DND-41 (cell line): ENCODE data around the gene AUTS2.

Source experiments
- ATAC-seq: fragments of 200-7000 bp; cut with Tn5 transposase; 3 replicates; pipeline ENCODE4 v1.9.1; 2021; ENCODE audit warnings: low read depth; ENCODE audit not compliant: insufficient read depth
- DNase-seq: peaks from one replicate; pipeline ENCODE4 v3.0.0-alpha.2; 2020
- H2AFZ ChIP-seq: 2 replicates; pipeline ENCODE4 v1.6.0; 2012; ENCODE audit warnings: low read depth, low read length
- H3K27ac ChIP-seq: 2 replicates; pipeline ENCODE4 v1.5.1; 2012; ENCODE audit warnings: low read length, inconsistent platforms
- H3K27me3 ChIP-seq: fragments of 200-600 bp; sonication (generic); 2 replicates; pipeline ENCODE4 v1.6.0; 2012; ENCODE audit warnings: low read length, mild to moderate bottlenecking, inconsistent platforms; ENCODE audit not compliant: insufficient read depth, poor library complexity
- H3K36me3 ChIP-seq: 2 replicates; pipeline ENCODE4 v1.5.1; 2012; ENCODE audit warnings: low read length, inconsistent platforms; ENCODE audit not compliant: insufficient read depth
- H3K4me1 ChIP-seq: 2 replicates; pipeline ENCODE4 v1.5.1; 2012; ENCODE audit warnings: mild to moderate bottlenecking, low read length; ENCODE audit not compliant: insufficient read depth
- H3K4me2 ChIP-seq: 2 replicates; pipeline ENCODE4 v1.6.0; 2012; ENCODE audit warnings: mild to moderate bottlenecking, moderate library complexity, low read length, inconsistent platforms; ENCODE audit not compliant: insufficient read depth
- H3K4me3 ChIP-seq, 2 experiments: fragments of 200-600 bp in 1 of 2; shearing (Covaris generic) in 1 of 2; 2 replicates each; pipeline ENCODE4 v1.5.1; 2012 to 2016; ENCODE audit warnings: inconsistent platforms in 2 of 2, low read length in 2 of 2, mild to moderate bottlenecking in 2 of 2, low read depth in 1 of 2, moderate library complexity in 1 of 2
- H3K79me2 ChIP-seq: 2 replicates; pipeline ENCODE4 v1.6.0; 2012; ENCODE audit warnings: low read length, inconsistent platforms; ENCODE audit not compliant: insufficient read depth
- H3K9ac ChIP-seq: 2 replicates; pipeline ENCODE4 v1.6.0; 2012; ENCODE audit warnings: low read depth, mild to moderate bottlenecking, inconsistent platforms, low read length, moderate library complexity
- H3K9me3 ChIP-seq: 2 replicates; pipeline ENCODE4 v1.5.1; 2012; ENCODE audit warnings: low read length, moderate library complexity, mild to moderate bottlenecking, inconsistent platforms; ENCODE audit not compliant: insufficient read depth, severe bottlenecking
- H4K20me1 ChIP-seq: 2 replicates; pipeline ENCODE4 v1.6.0; 2012; ENCODE audit warnings: low read length; ENCODE audit not compliant: insufficient read depth
- CTCF ChIP-seq: IDR thresholded peaks from 2 replicates; pipeline ENCODE4 v1.5.1; 2012; ENCODE audit warnings: borderline replicate concordance, low read length, moderate library complexity, mild to moderate bottlenecking; ENCODE audit not compliant: poor library complexity, severe bottlenecking; ENCODE audit errors: extremely low read depth
- EZH2 ChIP-seq: IDR thresholded peaks from 3 replicates; pipeline ENCODE4 v1.6.1; 2012; ENCODE audit warnings: borderline replicate concordance, low read depth, mild to moderate bottlenecking, moderate library complexity, low read length, inconsistent platforms; ENCODE audit not compliant: severe bottlenecking

AUTS2 gene

DNA sequence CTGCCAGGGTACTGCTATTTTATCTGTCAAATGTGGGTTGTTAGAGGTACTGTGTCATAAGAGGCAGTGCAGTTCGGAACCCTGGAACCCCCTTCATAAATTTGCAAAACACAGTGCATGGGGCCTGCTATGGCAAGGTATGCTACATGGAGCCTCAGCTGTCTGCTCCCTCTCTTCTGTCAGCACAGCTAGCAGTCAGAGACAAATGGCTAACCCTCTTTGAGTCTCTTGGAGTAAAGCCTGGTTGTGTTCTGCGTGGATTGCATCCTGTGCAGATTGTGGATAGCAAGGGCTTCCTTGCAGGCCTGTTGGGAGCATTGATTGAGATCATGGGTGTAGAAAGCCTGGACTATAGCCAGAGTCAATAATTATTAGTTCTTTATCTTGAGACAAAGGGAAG, 397.8 kb downstream of the AUTS2 start:
- Histone ChIP-seq H4K20me1 (0 out of 2 replicates have a peak, but pooled peaks cover 9% of the 10 kb centered on the region), H3K4me1 (no peaks in the 10 kb centered on the region), H3K27ac (no peak overlapping the region), H3K36me3 (no peaks in the 10 kb centered on the region), H3K27me3 (no peaks in the 10 kb centered on the region), H3K79me2 (no peaks in the 10 kb centered on the region), H3K9me3 (no peaks in the 10 kb centered on the region), H2AFZ (no peak overlapping the region), H3K4me3 (no peak overlapping the region), H3K4me2 (no peak overlapping the region), H3K9ac (no peak overlapping the region)
- DNase-seq (no peak), ATAC-seq (no peak)
- no peak for TF ChIP-seq EZH2
- TF ChIP-seq CTCF, result no peak

DNA sequence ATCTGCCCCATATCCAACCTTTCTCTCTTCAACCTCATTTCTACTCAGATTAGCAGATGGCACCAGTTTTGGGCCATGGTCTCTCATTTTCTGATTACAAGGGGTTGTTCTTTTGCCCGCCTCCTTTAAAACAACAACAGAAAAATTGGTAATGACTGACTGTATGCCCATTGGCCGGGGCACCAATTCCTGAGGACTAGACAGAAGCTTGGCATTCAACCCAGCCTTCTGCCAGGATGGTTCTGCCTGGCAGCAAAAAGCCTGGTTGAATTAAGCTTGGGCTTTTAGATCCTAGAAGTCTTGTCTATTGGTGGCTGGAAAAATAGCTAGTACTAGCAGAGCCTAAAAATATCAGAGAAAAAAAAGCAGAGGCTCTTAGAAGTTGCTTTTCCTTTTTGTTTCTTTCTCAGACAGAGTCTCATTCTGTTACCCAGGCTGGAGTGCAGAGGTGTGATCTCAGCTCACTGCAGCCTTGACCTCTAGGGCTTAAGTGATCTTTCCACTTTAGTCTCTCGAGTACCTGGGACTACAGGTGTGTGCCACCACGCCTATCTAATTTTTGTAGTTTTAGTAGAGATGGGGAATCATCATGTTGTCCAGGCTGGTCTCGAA, 402.6 kb downstream of the AUTS2 start:
- no peaks in the 10 kb centered on the region for H3K79me2 ChIP-seq
- H4K20me1 ChIP-seq, result no peaks in the 10 kb centered on the region
- no peak overlapping the region for H3K9ac ChIP-seq
- H3K4me2 ChIP-seq, result no peak overlapping the region
- no peak overlapping the region for H2AFZ ChIP-seq
- ATAC-seq, result no peak
- peaks cover 16% of the 10 kb centered on the region for H3K4me1 ChIP-seq
- H3K9me3 ChIP-seq, result no peaks in the 10 kb centered on the region
- no peak for TF ChIP-seq CTCF
- no peak for TF ChIP-seq EZH2
- DNase-seq, result no peak
- no peak overlapping the region for H3K27ac ChIP-seq
- H3K36me3 ChIP-seq, result no peaks in the 10 kb centered on the region
- no peak overlapping the region for H3K4me3 ChIP-seq
- no peaks in the 10 kb centered on the region for H3K27me3 ChIP-seq

GRCh38 chr7:70005480-70005879, 407.2 kb downstream of the AUTS2 start:
- Histone ChIP-seq H3K79me2 (peaks cover 3% of the 10 kb centered on the region; the same call in 1 of the 2 replicates), H3K27ac (peak overlapping the region; percentile 86), H3K4me2 (peak overlapping the region; percentile 79), H3K4me3 (peak overlapping the region in 1 of 2 experiments; percentile 53; a peak in 3 of 4 replicates), H2AFZ (peak overlapping the region; percentile 43; the same call in 1 of the 2 replicates), H3K9me3 (no peaks in the 10 kb centered on the region), H4K20me1 (no peaks in the 10 kb centered on the region), H3K9ac (peak overlapping the region; percentile 56), H3K27me3 (no peaks in the 10 kb centered on the region), H3K36me3 (no peaks in the 10 kb centered on the region), H3K4me1 (peaks cover 34% of the 10 kb centered on the region)
- TF ChIP-seq EZH2, result no peak
- no peak for TF ChIP-seq CTCF
- ATAC-seq, result no peak
- peak; percentile 37 for DNase-seq
